Hepatocyte (in vitro differentiated cells): ENCODE data around the gene CHI3L2.

Experiments
- CTCF ChIP-seq: fragments of 200-600 bp; sonication (generic); IDR thresholded peaks from 2 replicates; pipeline ENCODE4 v1.5.1; 2016; ENCODE audit warnings: antibody characterized with exemption, mild to moderate bottlenecking; ENCODE audit not compliant: poor library complexity
- EZH2 ChIP-seq: fragments of 200-600 bp; sonication (generic); IDR thresholded peaks from 2 replicates; pipeline ENCODE4 v1.6.1; 2016; ENCODE audit warnings: antibody characterized with exemption, mild to moderate bottlenecking, borderline replicate concordance

GRCh38 chr1:111199881-111200801 lies 27.4 kb upstream of the CHI3L2 start, which contains the start of gene DENND2D:
- TF ChIP-seq CTCF = no peak
- no peak for TF ChIP-seq EZH2
